ENCODE measurements around the gene TBXAS1.

GRCh38 chr7:139838876-139839275 is 9.8 kb downstream of the TBXAS1 start:
- TF ChIP-seq WT1 (tag by site-specific recombination; IDR thresholded peaks at IDR 0.05) (no peak), CTCF (tag by site-specific recombination; IDR thresholded peaks at IDR 0.05) (no peak), ZNF324 (tag by site-specific recombination; IDR thresholded peaks at IDR 0.05) (no peak), GLI4 (tag by site-specific recombination; IDR thresholded peaks at IDR 0.05) (no peak), PRDM10 (tag by site-specific recombination; IDR thresholded peaks at IDR 0.05) (no peak)
